Measurements from ENCODE around the gene CEP290. TPM values are rescaled to one million over a fixed set of nuclear protein-coding genes. Genes with fewer than 3 reads are reported as not detected.
"Not testable (repeated sequence)": the region's sequence is repeated elsewhere in the genome, so short reads cannot be mapped to it uniquely, and the experiment has no call there.

CEP290 gene
- total RNA-seq, 1 donor from 2014 or later = 42.5 TPM

DNA sequence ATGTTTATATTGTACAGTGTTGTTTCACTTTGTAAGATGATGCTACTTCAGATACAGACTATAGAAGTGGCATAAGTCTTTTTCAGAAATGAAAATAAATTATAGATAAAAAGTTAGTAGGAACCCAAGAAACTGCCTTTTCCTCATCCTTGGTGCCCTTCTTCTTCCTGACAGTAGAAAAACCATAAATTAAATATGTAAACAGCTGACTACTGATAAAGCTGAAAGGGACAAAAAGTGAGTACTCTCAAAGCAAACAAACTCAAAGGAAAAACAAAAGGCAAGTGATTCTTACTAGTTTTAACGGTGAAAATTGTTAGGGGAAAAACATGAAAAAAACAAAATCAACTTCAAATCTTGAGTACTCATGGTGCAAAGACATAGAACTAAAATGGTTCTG is 104.1 kb downstream of the CEP290 start:
- TF ChIP-seq CTCF (IDR thresholded peaks at IDR 0.05; ENCODE audit: unreplicated experiment) = no peak
- Mint-ChIP-seq H3K27ac (no peak overlapping the region), H3K9me3 (no peaks in the 10 kb centered on the region), H3K36me3 (peaks cover 7% of the 10 kb centered on the region), H3K4me1 (peaks cover 40% of the 10 kb centered on the region), H3K4me3 (no peak overlapping the region), H3K27me3 (ENCODE audit: low read depth) (no peaks in the 10 kb centered on the region)
- no peak for DNase-seq (ENCODE audit: low spot score in 2 of 2, unreplicated experiment in 2 of 2)

GRCh38 chr12:88036353-88036965 is 105.4 kb downstream of the CEP290 start:
- Mint-ChIP-seq H3K27ac (no peak overlapping the region), H3K27me3 (ENCODE audit: low read depth) (no peaks in the 10 kb centered on the region), H3K4me1 (peaks cover 40% of the 10 kb centered on the region)

DNA sequence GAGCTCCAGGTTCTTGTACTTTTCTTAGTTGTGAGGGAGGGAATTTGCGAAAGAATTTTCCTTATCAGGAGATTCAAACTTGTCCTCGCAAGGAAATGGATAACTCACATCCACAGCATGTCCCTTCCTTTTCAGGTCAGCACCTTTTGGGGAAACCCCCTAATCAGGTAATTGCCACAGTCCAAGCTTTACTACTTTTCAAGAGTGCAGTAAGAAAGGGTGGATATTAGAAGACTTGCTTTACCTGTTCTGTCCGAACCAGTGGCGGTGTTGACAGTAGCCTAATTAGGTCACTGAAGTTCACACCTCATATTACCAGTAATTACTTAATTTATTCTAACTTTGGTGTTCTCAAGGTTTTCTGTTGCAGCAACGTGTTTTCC is 106.0 kb downstream of the CEP290 start:
- TF ChIP-seq CTCF (IDR thresholded peaks at IDR 0.05; ENCODE audit: unreplicated experiment) = no peak
- Mint-ChIP-seq H3K4me3 (peak overlapping the region; percentile 98), H3K27ac (peak overlapping the region; percentile 30), H3K36me3 (peaks cover 7% of the 10 kb centered on the region), H3K9me3 (peaks cover 7% of the 10 kb centered on the region), H3K27me3 (ENCODE audit: low read depth) (no peaks in the 10 kb centered on the region), H3K4me1 (peaks cover 40% of the 10 kb centered on the region)
- no peak for DNase-seq (ENCODE audit: low spot score in 2 of 2, unreplicated experiment in 2 of 2)

More at GRCh38 chr12:88036353-88036965, 105.4 kb downstream of the CEP290 start:
- peak overlapping the region; percentile 98 for H3K4me3 Mint-ChIP-seq
- no peak for TF ChIP-seq CTCF (IDR thresholded peaks at IDR 0.05; ENCODE audit: unreplicated experiment)
- H3K36me3 Mint-ChIP-seq = peaks cover 12% of the 10 kb centered on the region
- no peak for DNase-seq (ENCODE audit: low spot score in 2 of 2, unreplicated experiment in 2 of 2)
- peaks cover 5% of the 10 kb centered on the region for H3K9me3 Mint-ChIP-seq

- Mint-ChIP-seq H3K27me3 (ENCODE audit: low read depth) (no peaks in the 10 kb centered on the region), H3K4me1 (peaks cover 40% of the 10 kb centered on the region), H3K4me3 (peak overlapping the region; percentile 98), H3K36me3 (peaks cover 6% of the 10 kb centered on the region), H3K9me3 (peaks cover 7% of the 10 kb centered on the region), H3K27ac (peak overlapping the region; percentile 94)
- peak; percentile 77 to 85 for DNase-seq (ENCODE audit: low spot score in 2 of 2, unreplicated experiment in 2 of 2)
- no peak for TF ChIP-seq CTCF (IDR thresholded peaks at IDR 0.05; ENCODE audit: unreplicated experiment)
Observed at GRCh38 chr12:88035271-88035906, 106.5 kb downstream of the CEP290 start.

DNA sequence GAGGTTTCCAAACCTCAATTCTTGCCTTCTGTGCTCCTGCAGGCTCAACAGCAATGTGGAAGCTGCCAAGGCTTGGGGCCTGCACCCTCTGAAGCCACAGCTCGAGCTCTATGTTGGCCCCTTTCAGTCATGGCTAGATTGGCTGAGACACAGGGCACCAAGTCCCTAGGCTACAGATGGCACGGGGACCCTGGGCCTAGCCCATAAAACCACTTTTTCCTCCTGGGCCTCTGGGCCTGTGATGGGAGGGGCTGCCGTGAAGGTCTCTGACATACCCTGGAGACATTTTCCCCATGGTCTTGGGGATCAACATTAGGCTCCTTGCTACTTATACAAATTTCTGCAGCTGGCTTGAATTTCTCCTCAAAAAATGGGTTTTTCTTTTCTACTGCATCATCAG is 110.7 kb downstream of the CEP290 start:
- H3K4me1 Mint-ChIP-seq; H3K27ac Mint-ChIP-seq; H3K4me3 Mint-ChIP-seq; H3K27me3 Mint-ChIP-seq (ENCODE audit: low read depth); H3K36me3 Mint-ChIP-seq; DNase-seq (ENCODE audit: low spot score in 2 of 2, unreplicated experiment in 2 of 2); H3K9me3 Mint-ChIP-seq: not testable (repeated sequence)

DNA sequence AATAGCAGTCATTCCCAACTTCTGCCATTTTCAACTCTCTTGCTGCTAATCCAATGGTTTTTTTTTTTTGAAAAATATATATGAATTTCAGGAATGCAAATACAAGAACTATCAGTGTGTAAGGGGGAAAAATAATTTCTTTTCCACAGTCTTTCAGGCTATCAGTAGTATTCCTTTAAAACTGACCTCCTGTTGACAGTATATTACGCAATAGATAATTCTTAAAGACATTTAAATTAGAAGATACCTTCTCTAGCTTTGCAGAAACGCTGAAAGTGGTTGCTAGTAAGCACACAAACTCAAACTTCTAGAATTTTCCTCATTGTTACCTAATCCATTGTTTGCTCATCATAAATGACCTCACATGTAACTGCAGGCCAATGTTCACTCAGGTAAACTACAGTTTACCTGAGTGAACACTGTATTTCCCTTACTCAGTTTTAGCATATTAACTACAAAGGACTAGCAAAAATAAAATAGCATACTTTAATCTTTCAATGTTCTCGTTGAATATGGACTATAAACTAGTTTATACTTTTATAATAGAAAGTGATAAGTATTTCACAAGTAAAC is 112.7 kb downstream of the CEP290 start, which contains the start of gene C12orf50:
Gene C12orf50 (minus strand): TSS at position 309 of the 573 bp plus-strand sequence. CDS start 2,439 bp downstream, outside the sequence.
- TF ChIP-seq CTCF (IDR thresholded peaks at IDR 0.05; ENCODE audit: unreplicated experiment) = no peak
- Mint-ChIP-seq H3K4me1 (no peaks in the 10 kb centered on the region), H3K4me3 (no peak within 1 kb of the TSS)

More for the DNA sequence above, 112.7 kb downstream of the CEP290 start, which contains the start of gene C12orf50:
- H3K36me3 Mint-ChIP-seq = peaks cover 6% of the 10 kb centered on the region
- no peak within 1 kb of the TSS for H3K27ac Mint-ChIP-seq
- peaks cover 3% of the 10 kb centered on the region for H3K27me3 Mint-ChIP-seq (ENCODE audit: low read depth)
- H3K9me3 Mint-ChIP-seq = peaks cover 7% of the 10 kb centered on the region
- no peak for DNase-seq (ENCODE audit: low spot score in 2 of 2, unreplicated experiment in 2 of 2)

All from mesothelial cell of epicardium (in vitro differentiated cells).